Stimulated activated CD8-positive, alpha-beta memory T cell treated with anti-CD3 and anti-CD28 coated beads, Interleukin-4, amount 100 ng/mL, for 24 hours (primary cell): ENCODE results near the gene PXDC1.
"Not testable (repeated sequence)": the region's sequence is repeated elsewhere in the genome, so short reads cannot be mapped to it uniquely, and the experiment has no call there.

ENCODE experiments used
- DNase-seq: peaks from one replicate; pipeline ENCODE4 v3.0.0-alpha.2; 2020; ENCODE audit warnings: low read depth

The PXDC1 gene

GRCh38 chr6:3762359-3762758 lies 10.8 kb upstream of the PXDC1 start:
- DNase-seq = no peak

DNA sequence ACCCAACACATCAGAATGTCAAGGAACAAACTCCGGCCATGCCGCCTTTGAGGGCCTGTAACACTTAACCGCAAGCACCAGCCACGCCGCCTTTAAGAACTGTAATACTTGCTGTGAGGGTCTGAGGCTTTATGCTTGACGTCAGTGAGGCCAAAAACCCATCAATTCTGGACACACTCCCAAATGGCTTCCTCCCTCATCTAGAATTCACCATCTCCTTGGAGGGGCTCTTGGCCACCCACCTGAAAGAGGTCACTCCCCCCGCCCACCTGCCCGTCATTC lies 10.4 kb upstream of the PXDC1 start:
- DNase-seq = no peak

- DNase-seq = no peak
Observed at GRCh38 chr6:3759646-3760232, 8.2 kb upstream of the PXDC1 start.

- no peak for DNase-seq
Observed at GRCh38 chr6:3758842-3759144, 7.3 kb upstream of the PXDC1 start.

DNA sequence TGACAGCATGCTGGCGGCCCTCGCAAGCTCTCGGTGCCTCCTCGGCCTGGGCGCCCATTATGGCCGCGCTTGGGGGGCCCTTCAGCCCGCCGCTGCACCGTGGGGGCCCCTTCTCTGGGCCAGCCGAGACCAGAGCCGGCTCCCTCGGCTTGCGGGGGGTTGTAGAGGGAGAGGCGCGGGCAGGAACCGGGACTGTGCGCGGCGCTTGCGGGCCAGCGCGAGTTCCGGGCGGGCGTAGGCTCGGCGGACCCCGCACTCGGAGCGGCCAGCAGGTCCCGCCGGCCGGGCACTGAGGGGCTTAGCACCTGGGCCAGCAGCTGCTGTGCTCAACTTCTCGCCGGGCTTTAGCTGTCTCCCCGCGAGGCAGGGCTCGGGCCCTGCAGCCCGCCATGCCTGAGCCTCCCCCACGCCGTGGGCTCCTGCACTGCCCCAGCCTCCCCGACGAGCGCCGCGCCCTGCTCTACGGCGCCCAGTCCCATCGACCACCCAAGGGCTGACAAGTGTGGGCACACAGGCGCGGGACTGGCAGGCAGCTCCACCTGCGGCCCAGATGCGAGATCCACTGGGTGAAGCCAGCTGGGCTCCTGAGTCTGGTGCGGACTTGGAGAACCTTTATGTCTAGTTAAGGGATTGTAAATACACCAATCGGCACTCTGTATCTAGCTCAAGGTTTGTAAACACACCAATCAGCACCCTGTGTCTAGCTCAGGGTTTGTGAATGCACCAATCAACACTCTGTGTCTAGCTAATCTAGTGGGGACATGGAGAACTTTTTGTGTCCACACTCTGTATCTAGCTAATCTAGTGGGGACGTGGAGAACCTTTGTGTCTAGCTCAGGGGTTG lies 6.7 kb upstream of the PXDC1 start:
- DNase-seq = not testable (repeated sequence)

DNA sequence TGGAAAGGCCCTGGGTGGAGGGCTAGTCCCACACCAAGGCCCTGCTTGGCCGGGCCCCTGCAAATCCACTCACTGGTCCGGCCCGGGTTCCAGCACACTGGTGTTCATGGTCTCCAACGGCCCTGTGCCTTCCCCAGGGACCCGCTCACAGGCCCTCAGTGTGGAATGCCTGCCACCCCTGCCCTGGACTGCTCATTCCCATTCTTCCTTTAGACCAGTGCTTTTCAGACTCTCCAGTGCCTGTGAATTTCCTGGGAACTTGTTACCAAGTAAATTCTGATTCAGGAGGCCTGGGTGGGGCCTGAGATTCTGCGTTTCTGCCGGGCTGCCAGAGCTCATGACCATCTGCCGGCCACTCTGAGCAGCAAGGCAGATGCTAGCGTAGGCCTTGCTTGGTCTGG lies 5.7 kb upstream of the PXDC1 start:
- no peak for DNase-seq

DNA sequence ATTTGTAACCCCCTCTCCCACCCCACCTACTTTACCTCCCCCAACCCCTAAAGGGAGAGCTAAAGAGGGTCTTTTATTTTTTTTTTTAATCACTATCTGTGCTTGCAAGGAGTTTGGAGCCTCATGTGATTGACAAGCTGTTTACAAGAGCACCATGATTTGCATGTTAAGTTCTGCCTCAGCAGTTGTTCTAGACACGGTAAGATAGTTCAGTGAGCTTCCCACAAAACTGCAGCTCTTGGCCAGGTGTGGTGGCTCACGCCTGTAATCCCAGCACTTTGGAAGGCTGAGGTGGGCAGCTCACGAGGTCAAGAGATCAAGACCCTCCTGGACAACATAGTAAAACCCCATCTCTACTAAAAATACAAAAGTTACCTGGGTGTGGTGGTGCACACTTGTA lies 5.0 kb upstream of the PXDC1 start:
- DNase-seq = no peak

DNA sequence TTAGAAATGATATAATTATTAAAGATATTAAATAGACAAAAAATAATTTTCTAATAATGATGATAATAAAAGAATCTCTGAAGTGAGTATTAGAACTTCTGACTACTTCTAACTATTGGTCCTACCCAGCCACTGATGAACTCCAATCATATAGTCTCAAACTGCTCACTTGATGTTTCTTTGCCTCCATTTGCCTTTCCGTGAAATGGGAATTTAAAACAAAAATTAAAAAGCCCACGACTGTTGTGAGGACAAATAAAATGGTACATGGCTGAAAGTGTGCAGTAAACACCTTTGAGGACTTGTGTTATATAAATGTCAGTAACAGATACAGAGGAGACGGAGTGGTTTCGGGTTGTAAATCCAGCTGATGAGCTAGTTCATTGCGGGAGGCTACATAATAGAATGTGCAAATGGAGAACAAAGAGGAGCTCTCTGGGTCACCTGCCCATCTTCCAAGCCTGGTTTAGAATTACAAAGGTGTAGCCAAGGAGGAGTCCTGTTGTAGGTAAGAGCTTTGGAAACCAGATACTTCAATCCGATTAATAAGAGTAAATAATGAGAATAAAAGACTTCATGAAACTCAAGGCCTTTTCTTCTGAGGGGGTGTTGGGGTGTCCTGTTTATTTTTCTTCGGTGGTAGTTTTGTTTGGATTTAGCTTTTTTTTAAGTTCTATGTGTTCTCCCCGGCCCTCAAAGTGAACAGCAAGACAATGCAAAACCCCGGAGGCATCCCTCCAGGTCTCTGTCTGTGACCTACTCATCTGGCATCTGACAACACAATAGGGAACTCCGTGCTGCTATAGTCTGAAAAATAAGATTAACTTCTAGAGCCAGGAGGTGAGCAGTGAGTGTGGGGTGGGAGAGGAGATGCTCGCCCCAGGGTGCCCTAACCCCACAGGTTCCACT lies 4.4 kb upstream of the PXDC1 start:
- no peak for DNase-seq

- DNase-seq = no peak
Observed at GRCh38 chr6:3754776-3755175, 3.3 kb upstream of the PXDC1 start.

GRCh38 chr6:3754032-3754725 lies 2.7 kb upstream of the PXDC1 start:
- not testable (repeated sequence) for DNase-seq

- no peak for DNase-seq
Observed at GRCh38 chr6:3753228-3753835, 1.8 kb upstream of the PXDC1 start.

GRCh38 chr6:3752531-3753227 lies 1.2 kb upstream of the PXDC1 start:
- DNase-seq = no peak

- DNase-seq = peak; percentile 55
Observed at GRCh38 chr6:3751730-3752530, 417 bp upstream of the PXDC1 start.

DNA sequence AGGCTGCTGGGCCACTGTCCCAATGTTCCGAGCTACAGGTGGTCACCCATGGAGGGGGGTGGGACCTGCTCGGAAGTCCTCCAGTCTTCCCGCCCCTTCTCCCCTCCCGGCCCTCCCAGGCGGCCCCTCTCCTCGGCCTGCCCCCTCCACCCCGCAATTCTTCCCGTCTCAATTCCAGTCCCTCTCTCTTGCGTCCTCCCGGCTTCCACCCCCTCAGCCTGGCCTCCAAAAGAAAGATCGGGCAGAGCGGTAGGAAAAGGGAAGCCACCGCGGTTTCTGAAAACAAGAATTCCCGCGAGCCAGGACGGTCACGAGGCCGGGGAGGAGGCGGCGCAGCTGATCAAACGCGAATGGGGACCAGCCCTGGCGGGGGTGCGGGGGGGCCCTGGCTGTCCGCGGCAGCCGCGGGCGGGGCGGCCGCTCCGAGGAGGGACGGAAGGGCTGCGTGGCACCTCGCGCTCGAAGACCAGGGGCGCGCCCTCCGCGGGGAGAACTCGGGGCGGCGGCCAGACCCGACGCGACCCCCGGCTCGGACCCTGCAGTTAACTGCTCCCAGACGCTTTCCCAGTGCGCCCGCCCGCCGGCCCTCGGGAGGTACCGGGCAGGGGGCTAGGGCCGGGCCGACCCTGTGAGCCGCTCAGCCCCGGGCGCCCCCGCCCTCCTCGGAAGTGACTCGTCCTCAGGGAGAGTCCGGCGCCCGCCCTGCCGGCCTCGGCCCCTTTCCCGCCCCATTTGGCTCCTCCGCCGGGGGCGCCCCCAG lies 1.0 kb downstream of the PXDC1 start:
- no peak for DNase-seq

DNA sequence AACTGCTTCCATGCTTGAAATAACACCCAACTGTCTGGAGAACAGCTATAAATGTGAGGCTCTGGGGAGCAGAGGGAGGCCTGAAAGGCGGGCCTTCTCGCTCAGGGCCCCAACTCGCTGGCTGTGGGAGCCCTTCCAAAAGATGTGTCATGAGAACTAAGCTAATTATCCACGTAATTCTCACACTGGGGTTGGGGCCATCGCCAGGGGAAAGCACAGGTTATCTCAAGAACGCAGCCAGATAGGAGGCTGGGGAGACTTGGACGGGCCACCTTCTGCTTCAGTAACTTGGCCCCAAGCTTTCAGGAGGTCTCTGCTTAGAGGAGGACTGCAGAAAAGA lies 1.6 kb downstream of the PXDC1 start:
- no peak for DNase-seq

DNA sequence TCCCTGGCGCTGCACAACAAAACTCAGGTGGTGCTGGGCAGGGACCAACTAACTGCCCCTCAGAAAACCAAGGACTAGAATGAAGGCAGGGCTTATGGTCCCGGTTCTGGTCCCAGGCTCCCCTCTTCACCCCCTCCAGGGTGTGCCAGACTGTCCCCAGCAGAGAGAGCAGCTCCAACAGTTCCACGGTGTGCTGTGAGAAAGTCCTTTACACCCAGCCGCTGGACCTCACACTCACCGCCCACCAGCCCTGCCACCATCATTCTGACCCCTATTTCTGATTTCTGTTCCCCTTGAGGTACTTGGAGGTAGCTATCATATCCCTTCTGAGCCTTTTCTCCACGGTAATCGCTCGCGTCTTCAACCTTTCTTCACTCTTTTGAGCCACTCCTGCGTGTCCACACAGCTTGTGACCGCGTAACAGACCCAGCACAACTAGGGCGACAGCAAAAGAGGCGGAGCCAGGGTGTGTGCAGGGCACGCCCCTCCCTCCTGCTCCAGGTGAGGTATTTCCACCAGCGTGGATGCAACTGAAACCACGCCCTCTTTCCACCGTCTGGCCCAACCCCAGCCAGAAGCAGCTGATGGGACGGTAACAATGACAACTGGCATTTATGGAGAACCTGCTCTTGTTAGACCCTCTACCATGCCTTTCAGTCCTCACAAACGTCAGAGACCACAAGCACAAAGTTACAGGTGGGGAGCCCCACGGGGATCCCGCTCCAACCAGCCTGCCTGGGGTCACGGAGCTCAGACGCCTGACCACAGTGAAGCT lies 2.3 kb downstream of the PXDC1 start:
- no peak for DNase-seq

- DNase-seq = no peak
Observed at GRCh38 chr6:3748208-3749066, 3.1 kb downstream of the PXDC1 start.

GRCh38 chr6:3747100-3747737 lies 4.3 kb downstream of the PXDC1 start:
- DNase-seq = no peak
